Stimulated activated CD4-positive, alpha-beta T cell treated with anti-CD3 and anti-CD28 coated beads, Interleukin-15, amount 100 ng/mL, for 48 hours (primary cell): Measurements from ENCODE around the gene PDE4DIP.
"Not testable (repeated sequence)": the region's sequence is repeated elsewhere in the genome, so short reads cannot be mapped to it uniquely, and the experiment has no call there.

Source experiments
- DNase-seq, 2 donors: peaks; one replicate each; pipeline ENCODE4 v3.0.0-alpha.2; 2020; ENCODE audit warnings: low read depth in 2 of 2

Gene PDE4DIP

GRCh38 chr1:148921047-148921446, 76.8 kb downstream of the PDE4DIP start:
- DNase-seq = not testable (repeated sequence)

GRCh38 chr1:148923798-148924197, 79.6 kb downstream of the PDE4DIP start:
- not testable (repeated sequence) for DNase-seq

- DNase-seq = not testable (repeated sequence)
These were observed 83.4 kb downstream of the PDE4DIP start for GRCh38 chr1:148927645-148928044.

GRCh38 chr1:148929253-148929652, 85.0 kb downstream of the PDE4DIP start:
- not testable (repeated sequence) for DNase-seq

GRCh38 chr1:148935381-148936002, 91.3 kb downstream of the PDE4DIP start:
- DNase-seq = not testable (repeated sequence)

- DNase-seq = not testable (repeated sequence)
These were observed 98.7 kb downstream of the PDE4DIP start for GRCh38 chr1:148942906-148943305.

- not testable (repeated sequence) for DNase-seq
These were observed 100.9 kb downstream of the PDE4DIP start for GRCh38 chr1:148945130-148945529.

GRCh38 chr1:148948768-148949167, 104.5 kb downstream of the PDE4DIP start:
- not testable (repeated sequence) for DNase-seq

- DNase-seq = peak; percentile 33 to 67
These were observed 107.4 kb downstream of the PDE4DIP start for GRCh38 chr1:148951336-148952227.

GRCh38 chr1:148952253-148952937, 108.2 kb downstream of the PDE4DIP start:
- peak; percentile 42 to 56 for DNase-seq

GRCh38 chr1:148952938-148953616, 108.8 kb downstream of the PDE4DIP start:
- not testable (repeated sequence) for DNase-seq

GRCh38 chr1:148953730-148954129, 109.5 kb downstream of the PDE4DIP start:
- DNase-seq = not testable (repeated sequence)

GRCh38 chr1:148958343-148958742, 114.1 kb downstream of the PDE4DIP start:
- not testable (repeated sequence) for DNase-seq

GRCh38 chr1:148960212-148961000, 116.2 kb downstream of the PDE4DIP start:
- not testable (repeated sequence) for DNase-seq

- not testable (repeated sequence) for DNase-seq
These were observed 118.1 kb downstream of the PDE4DIP start for GRCh38 chr1:148962127-148962857.

- DNase-seq = not testable (repeated sequence)
These were observed 121.9 kb downstream of the PDE4DIP start for GRCh38 chr1:148966084-148966483.

GRCh38 chr1:148967580-148967979, 123.4 kb downstream of the PDE4DIP start:
- DNase-seq = not testable (repeated sequence)

GRCh38 chr1:148968682-148969081, 124.5 kb downstream of the PDE4DIP start:
- DNase-seq = not testable (repeated sequence)

- not testable (repeated sequence) for DNase-seq
These were observed 124.9 kb downstream of the PDE4DIP start for GRCh38 chr1:148969126-148969525.

GRCh38 chr1:148975453-148975852, 131.2 kb downstream of the PDE4DIP start:
- not testable (repeated sequence) for DNase-seq
